Measurements from ENCODE around the gene NCLN.
"Not testable (repeated sequence)": the region's sequence is repeated elsewhere in the genome, so short reads cannot be mapped to it uniquely, and the experiment has no call there.

Gene NCLN

GRCh38 chr19:3202346-3202745 lies 16.6 kb downstream of the NCLN start:
- H3K4me1 ChIP-seq (ENCODE audit: control insufficient read depth, insufficient read depth, low read length, unreplicated experiment) = no peaks in the 10 kb centered on the region
- no peaks in the 10 kb centered on the region for H3K36me3 ChIP-seq (ENCODE audit: insufficient read depth, low read length)
- H3K27ac ChIP-seq (ENCODE audit: low read depth, low read length) = no peak overlapping the region

GRCh38 chr19:3202895-3203294 lies 17.2 kb downstream of the NCLN start:
- not testable (repeated sequence) for H3K36me3 ChIP-seq (ENCODE audit: insufficient read depth, low read length); H3K4me3 ChIP-seq (ENCODE audit: low read depth, low read length); H2AFZ ChIP-seq (ENCODE audit: low read length, unreplicated experiment); H3K4me1 ChIP-seq (ENCODE audit: control insufficient read depth, insufficient read depth, low read length, unreplicated experiment); H3K27ac ChIP-seq (ENCODE audit: low read depth, low read length); H3K27me3 ChIP-seq (ENCODE audit: insufficient read depth, low read length); H3K79me2 ChIP-seq (ENCODE audit: control insufficient read depth, insufficient read depth, low read length, unreplicated experiment)

More at GRCh38 chr19:3202346-3202745, 16.6 kb downstream of the NCLN start:
- no peaks in the 10 kb centered on the region for H3K27me3 ChIP-seq (ENCODE audit: insufficient read depth, low read length)
- no peak overlapping the region for H2AFZ ChIP-seq (ENCODE audit: low read length, unreplicated experiment)
- no peaks in the 10 kb centered on the region for H3K79me2 ChIP-seq (ENCODE audit: control insufficient read depth, insufficient read depth, low read length, unreplicated experiment)
- H3K4me3 ChIP-seq (ENCODE audit: low read depth, low read length) = no peak overlapping the region

- H3K36me3 ChIP-seq (ENCODE audit: insufficient read depth, low read length) = no peaks in the 10 kb centered on the region
These were observed 18.3 kb downstream of the NCLN start for GRCh38 chr19:3203805-3204645.

GRCh38 chr19:3204646-3205275 lies 19.0 kb downstream of the NCLN start:
- no peak overlapping the region for H3K27ac ChIP-seq (ENCODE audit: low read depth, low read length)

More at GRCh38 chr19:3203805-3204645, 18.3 kb downstream of the NCLN start:
- Histone ChIP-seq H3K27me3 (ENCODE audit: insufficient read depth, low read length) (no peaks in the 10 kb centered on the region), H3K79me2 (ENCODE audit: control insufficient read depth, insufficient read depth, low read length, unreplicated experiment) (no peaks in the 10 kb centered on the region), H3K4me1 (ENCODE audit: control insufficient read depth, insufficient read depth, low read length, unreplicated experiment) (no peaks in the 10 kb centered on the region), H3K4me3 (ENCODE audit: low read depth, low read length) (no peak overlapping the region), H2AFZ (ENCODE audit: low read length, unreplicated experiment) (no peak overlapping the region), H3K27ac (ENCODE audit: low read depth, low read length) (no peak overlapping the region)

GRCh38 chr19:3206216-3206953 lies 20.7 kb downstream of the NCLN start:
- H3K36me3 ChIP-seq (ENCODE audit: insufficient read depth, low read length) = no peaks in the 10 kb centered on the region
- no peaks in the 10 kb centered on the region for H3K4me1 ChIP-seq (ENCODE audit: control insufficient read depth, insufficient read depth, low read length, unreplicated experiment)
- no peaks in the 10 kb centered on the region for H3K79me2 ChIP-seq (ENCODE audit: control insufficient read depth, insufficient read depth, low read length, unreplicated experiment)
- H3K27ac ChIP-seq (ENCODE audit: low read depth, low read length) = no peak overlapping the region
- H3K27me3 ChIP-seq (ENCODE audit: insufficient read depth, low read length) = no peaks in the 10 kb centered on the region
- no peak overlapping the region for H2AFZ ChIP-seq (ENCODE audit: low read length, unreplicated experiment)
- no peak overlapping the region for H3K4me3 ChIP-seq (ENCODE audit: low read depth, low read length)

More at GRCh38 chr19:3204646-3205275, 19.0 kb downstream of the NCLN start:
- Histone ChIP-seq H2AFZ (ENCODE audit: low read length, unreplicated experiment) (no peak overlapping the region), H3K79me2 (ENCODE audit: control insufficient read depth, insufficient read depth, low read length, unreplicated experiment) (no peaks in the 10 kb centered on the region), H3K4me1 (ENCODE audit: control insufficient read depth, insufficient read depth, low read length, unreplicated experiment) (no peaks in the 10 kb centered on the region), H3K36me3 (ENCODE audit: insufficient read depth, low read length) (no peaks in the 10 kb centered on the region), H3K4me3 (ENCODE audit: low read depth, low read length) (no peak overlapping the region), H3K27me3 (ENCODE audit: insufficient read depth, low read length) (no peaks in the 10 kb centered on the region)

GRCh38 chr19:3207461-3208242 lies 21.9 kb downstream of the NCLN start:
- Histone ChIP-seq H3K4me3 (ENCODE audit: low read depth, low read length) (no peak overlapping the region), H3K27ac (ENCODE audit: low read depth, low read length) (no peak overlapping the region), H3K4me1 (ENCODE audit: control insufficient read depth, insufficient read depth, low read length, unreplicated experiment) (no peaks in the 10 kb centered on the region), H3K27me3 (ENCODE audit: insufficient read depth, low read length) (no peaks in the 10 kb centered on the region), H3K79me2 (ENCODE audit: control insufficient read depth, insufficient read depth, low read length, unreplicated experiment) (no peaks in the 10 kb centered on the region), H3K36me3 (ENCODE audit: insufficient read depth, low read length) (no peaks in the 10 kb centered on the region), H2AFZ (ENCODE audit: low read length, unreplicated experiment) (no peak overlapping the region)

- H3K27me3 ChIP-seq (ENCODE audit: insufficient read depth, low read length) = no peaks in the 10 kb centered on the region
- no peak overlapping the region for H3K27ac ChIP-seq (ENCODE audit: low read depth, low read length)
- H3K4me3 ChIP-seq (ENCODE audit: low read depth, low read length) = no peak overlapping the region
- H3K36me3 ChIP-seq (ENCODE audit: insufficient read depth, low read length) = no peaks in the 10 kb centered on the region
- no peaks in the 10 kb centered on the region for H3K4me1 ChIP-seq (ENCODE audit: control insufficient read depth, insufficient read depth, low read length, unreplicated experiment)
- no peaks in the 10 kb centered on the region for H3K79me2 ChIP-seq (ENCODE audit: control insufficient read depth, insufficient read depth, low read length, unreplicated experiment)
- no peak overlapping the region for H2AFZ ChIP-seq (ENCODE audit: low read length, unreplicated experiment)
These were observed 22.8 kb downstream of the NCLN start for GRCh38 chr19:3208317-3209207.

GRCh38 chr19:3210347-3211017 lies 24.8 kb downstream of the NCLN start:
- Histone ChIP-seq H3K36me3 (ENCODE audit: insufficient read depth, low read length) (no peaks in the 10 kb centered on the region), H2AFZ (ENCODE audit: low read length, unreplicated experiment) (no peak overlapping the region), H3K27me3 (ENCODE audit: insufficient read depth, low read length) (no peaks in the 10 kb centered on the region), H3K4me3 (ENCODE audit: low read depth, low read length) (no peak overlapping the region), H3K27ac (ENCODE audit: low read depth, low read length) (no peak overlapping the region), H3K4me1 (ENCODE audit: control insufficient read depth, insufficient read depth, low read length, unreplicated experiment) (no peaks in the 10 kb centered on the region), H3K79me2 (ENCODE audit: control insufficient read depth, insufficient read depth, low read length, unreplicated experiment) (no peaks in the 10 kb centered on the region)

- H3K27ac ChIP-seq (ENCODE audit: low read depth, low read length) = no peak overlapping the region
- H3K27me3 ChIP-seq (ENCODE audit: insufficient read depth, low read length) = no peaks in the 10 kb centered on the region
- no peak overlapping the region for H3K4me3 ChIP-seq (ENCODE audit: low read depth, low read length)
- H3K4me1 ChIP-seq (ENCODE audit: control insufficient read depth, insufficient read depth, low read length, unreplicated experiment) = no peaks in the 10 kb centered on the region
- H3K79me2 ChIP-seq (ENCODE audit: control insufficient read depth, insufficient read depth, low read length, unreplicated experiment) = no peaks in the 10 kb centered on the region
- H3K36me3 ChIP-seq (ENCODE audit: insufficient read depth, low read length) = no peaks in the 10 kb centered on the region
- no peak overlapping the region for H2AFZ ChIP-seq (ENCODE audit: low read length, unreplicated experiment)
These were observed 25.5 kb downstream of the NCLN start for GRCh38 chr19:3211191-3211590.

Data from ACC112 (cell line).